ENCODE measurements around the gene JAK3. TPM values are rescaled to one million over a fixed set of nuclear protein-coding genes. Genes with fewer than 3 reads are reported as not detected.
A peak's percentile ranks its signal among the peaks of the same experiment; 100 is the strongest.

The JAK3 gene
- total RNA-seq, 1 donor from 2014 or later, result 0.26 TPM

DNA sequence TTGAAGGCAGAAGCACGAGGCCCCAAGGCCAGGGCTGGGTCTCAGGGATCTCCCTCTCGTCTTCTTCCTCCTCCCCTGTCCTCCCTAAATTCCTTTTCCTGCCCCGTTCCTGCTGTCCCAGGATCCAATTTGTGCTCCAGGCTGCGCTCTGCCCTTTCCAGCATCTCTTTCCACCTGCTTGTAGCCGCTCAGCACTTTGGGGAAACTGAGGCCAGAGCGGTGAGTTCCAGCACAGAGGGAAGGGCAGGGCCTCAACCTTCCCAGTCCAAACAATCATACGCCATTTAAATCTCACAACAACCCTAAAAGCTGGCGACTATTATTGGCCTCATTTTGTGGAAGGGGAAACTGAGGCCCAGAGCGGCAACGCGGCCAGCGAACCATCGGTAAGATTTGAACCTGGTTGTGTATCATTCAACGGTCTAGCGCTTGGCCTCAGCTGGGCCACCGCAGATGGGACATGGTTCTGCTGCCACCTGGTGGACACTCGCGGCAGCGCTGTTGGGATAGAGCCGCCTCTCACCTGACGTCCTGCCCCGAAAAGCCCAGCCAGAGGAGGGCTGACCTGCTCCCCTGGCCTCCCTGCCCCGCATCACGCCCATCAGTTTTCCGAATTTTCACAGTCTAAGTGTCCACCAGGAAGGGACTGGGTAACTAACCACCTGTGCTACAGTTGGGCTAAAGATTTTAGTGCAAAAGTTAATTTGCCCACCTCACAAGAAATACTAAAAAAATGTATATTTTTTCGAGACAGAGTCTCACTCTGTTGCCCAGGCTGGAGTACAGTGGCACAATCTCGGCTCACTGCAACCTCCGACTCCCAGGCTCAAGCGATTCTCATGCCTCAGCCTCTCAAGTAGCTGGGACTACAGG is 7.7 kb upstream of the JAK3 start:
- Histone ChIP-seq H3K4me3 (ENCODE audit: low read depth, low read length) (no peak overlapping the region), H3K36me3 (ENCODE audit: control insufficient read depth, insufficient read depth, low read length) (no peaks in the 10 kb centered on the region), H3K27me3 (ENCODE audit: control insufficient read depth, insufficient read depth, low read length) (no peaks in the 10 kb centered on the region)
- TF ChIP-seq, protein P1, sequence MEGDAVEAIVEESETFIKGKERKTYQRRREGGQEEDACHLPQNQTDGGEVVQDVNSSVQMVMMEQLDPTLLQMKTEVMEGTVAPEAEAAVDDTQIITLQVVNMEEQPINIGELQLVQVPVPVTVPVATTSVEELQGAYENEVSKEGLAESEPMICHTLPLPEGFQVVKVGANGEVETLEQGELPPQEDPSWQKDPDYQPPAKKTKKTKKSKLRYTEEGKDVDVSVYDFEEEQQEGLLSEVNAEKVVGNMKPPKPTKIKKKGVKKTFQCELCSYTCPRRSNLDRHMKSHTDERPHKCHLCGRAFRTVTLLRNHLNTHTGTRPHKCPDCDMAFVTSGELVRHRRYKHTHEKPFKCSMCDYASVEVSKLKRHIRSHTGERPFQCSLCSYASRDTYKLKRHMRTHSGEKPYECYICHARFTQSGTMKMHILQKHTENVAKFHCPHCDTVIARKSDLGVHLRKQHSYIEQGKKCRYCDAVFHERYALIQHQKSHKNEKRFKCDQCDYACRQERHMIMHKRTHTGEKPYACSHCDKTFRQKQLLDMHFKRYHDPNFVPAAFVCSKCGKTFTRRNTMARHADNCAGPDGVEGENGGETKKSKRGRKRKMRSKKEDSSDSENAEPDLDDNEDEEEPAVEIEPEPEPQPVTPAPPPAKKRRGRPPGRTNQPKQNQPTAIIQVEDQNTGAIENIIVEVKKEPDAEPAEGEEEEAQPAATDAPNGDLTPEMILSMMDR (IDR thresholded peaks at IDR 0.05; ENCODE audit: insufficient read depth, low read length, severe bottlenecking), result peak; percentile 100
- DNase-seq (ENCODE audit: low read depth) (peak; percentile 37), FAIRE-seq (no peak)

DNA sequence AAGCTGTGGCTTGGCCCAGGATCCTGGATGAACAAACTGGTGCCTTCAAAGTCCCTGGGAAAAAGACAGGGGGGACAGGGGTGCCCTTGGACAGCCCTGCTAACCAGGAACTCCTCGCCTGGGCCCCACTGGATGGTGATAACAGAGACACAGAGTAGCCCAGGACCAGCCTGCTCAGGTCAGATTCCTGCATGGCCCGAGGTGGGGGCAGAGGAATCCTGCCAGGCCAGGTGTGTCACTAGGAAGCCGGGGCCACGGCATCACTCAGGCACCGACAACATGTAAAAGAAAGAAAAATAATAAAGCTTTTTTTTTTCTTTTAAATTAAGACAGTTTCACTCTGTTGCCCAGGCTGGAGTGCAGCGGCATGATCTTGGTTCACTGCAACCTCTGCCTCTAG is 6.3 kb upstream of the JAK3 start:
- Histone ChIP-seq H3K4me3 (ENCODE audit: low read depth, low read length) (no peak overlapping the region), H3K36me3 (ENCODE audit: control insufficient read depth, insufficient read depth, low read length) (no peaks in the 10 kb centered on the region), H3K27me3 (ENCODE audit: control insufficient read depth, insufficient read depth, low read length) (no peaks in the 10 kb centered on the region)
- TF ChIP-seq, protein P1 (IDR thresholded peaks at IDR 0.05; ENCODE audit: insufficient read depth, low read length, severe bottlenecking), result no peak
- no peak for DNase-seq (ENCODE audit: low read depth)
- no peak for FAIRE-seq

DNA sequence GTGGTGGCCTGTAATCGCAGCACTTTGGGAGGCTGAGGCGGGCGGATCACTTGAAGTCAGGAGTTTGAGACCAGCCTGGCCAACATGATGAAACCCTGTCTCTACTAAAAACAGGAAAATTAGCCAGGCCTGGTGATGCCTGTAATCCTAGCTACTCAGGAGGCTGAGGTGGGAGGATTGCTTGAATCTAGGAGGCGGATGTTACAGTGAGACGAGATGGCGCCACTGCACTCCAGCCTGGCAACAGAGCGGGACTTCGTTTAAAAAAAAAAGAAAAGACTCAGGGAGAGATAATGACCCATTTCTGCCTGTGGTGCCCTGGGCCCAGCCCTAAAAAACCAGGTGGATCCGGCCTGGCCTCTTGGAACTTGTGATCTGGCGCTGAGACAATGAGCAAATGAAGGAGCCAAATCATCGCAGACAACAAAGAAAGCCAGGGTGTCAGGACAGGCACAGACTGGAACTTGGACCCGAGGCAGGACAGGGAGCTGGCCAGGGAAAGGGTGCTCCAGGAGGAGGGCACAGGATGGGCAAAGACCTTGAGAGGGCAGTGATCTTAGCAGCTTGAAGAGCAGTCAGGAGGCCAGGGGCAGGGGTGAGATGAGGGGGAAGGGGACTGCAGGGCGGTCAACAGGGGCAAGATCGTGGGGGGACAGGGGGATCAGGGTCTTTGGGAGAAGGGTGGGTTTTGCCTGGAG is 962 bp upstream of the JAK3 start:
- H3K4me3 ChIP-seq (ENCODE audit: low read depth, low read length), result no peak overlapping the region
- TF ChIP-seq, protein P1 (IDR thresholded peaks at IDR 0.05; ENCODE audit: insufficient read depth, low read length, severe bottlenecking), result no peak
- FAIRE-seq (no peak), DNase-seq (ENCODE audit: low read depth) (no peak)
- H3K27me3 ChIP-seq (ENCODE audit: control insufficient read depth, insufficient read depth, low read length), result no peaks in the 10 kb centered on the region
- H3K36me3 ChIP-seq (ENCODE audit: control insufficient read depth, insufficient read depth, low read length), result no peaks in the 10 kb centered on the region

DNA sequence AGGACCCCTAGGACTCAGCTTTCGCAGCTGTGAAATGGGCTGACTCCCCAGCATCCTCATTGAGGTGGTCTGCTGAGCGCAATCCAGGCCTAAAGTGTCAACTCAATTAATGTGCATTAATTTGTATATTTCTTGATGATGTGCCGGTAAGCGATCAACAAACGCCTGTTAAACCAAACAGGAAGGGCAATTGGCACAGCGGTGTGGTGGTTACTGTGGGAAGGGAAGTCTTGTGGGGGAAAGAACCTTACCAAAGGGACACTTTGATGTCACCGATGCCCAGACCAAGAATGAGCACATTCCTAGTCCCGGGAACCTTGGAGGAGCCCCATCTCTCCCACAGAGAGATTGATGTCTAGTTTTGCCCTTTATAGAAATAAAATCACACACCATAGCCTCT is 1.6 kb downstream of the JAK3 start:
- DNase-seq (ENCODE audit: low read depth) (no peak), FAIRE-seq (no peak)
- no peaks in the 10 kb centered on the region for H3K27me3 ChIP-seq (ENCODE audit: control insufficient read depth, insufficient read depth, low read length)
- no peak overlapping the region for H3K4me3 ChIP-seq (ENCODE audit: low read depth, low read length)
- TF ChIP-seq, protein P1 (IDR thresholded peaks at IDR 0.05; ENCODE audit: insufficient read depth, low read length, severe bottlenecking), result no peak
- H3K36me3 ChIP-seq (ENCODE audit: control insufficient read depth, insufficient read depth, low read length), result no peaks in the 10 kb centered on the region

DNA sequence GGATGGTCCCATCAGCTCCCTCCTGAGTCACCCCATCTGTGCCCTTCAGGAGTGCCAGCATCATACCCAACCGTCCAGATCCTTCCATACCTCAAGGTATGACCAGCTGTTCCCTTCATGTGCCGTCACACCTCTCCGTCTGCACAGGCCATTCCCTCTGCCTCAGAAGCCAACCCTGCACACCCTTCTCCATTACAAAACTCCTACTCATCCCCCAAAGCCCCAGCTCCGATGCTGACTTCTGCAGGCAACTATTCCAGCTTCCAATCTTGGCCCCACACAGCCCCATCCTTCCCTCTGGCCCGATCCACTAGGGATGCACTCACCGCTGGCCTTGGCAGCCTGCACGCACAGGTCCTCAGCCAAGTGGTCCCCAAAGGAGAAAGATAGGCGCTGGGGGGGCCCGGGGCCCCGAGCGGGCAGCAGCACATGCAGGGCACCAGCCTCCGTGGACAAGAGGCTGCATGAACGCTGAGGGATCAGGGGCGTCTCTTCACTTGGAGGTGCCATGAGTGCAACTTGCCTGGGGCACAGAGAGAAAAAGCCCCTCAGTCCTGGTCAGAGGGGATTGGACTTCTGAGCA is 3.8 kb downstream of the JAK3 start:
- TF ChIP-seq, protein P1 (IDR thresholded peaks at IDR 0.05; ENCODE audit: insufficient read depth, low read length, severe bottlenecking), result no peak

More for the DNA sequence above, 3.8 kb downstream of the JAK3 start:
- peak; percentile 84 for FAIRE-seq
- H3K36me3 ChIP-seq (ENCODE audit: control insufficient read depth, insufficient read depth, low read length), result no peaks in the 10 kb centered on the region
- DNase-seq (ENCODE audit: low read depth), result no peak
- H3K27me3 ChIP-seq (ENCODE audit: control insufficient read depth, insufficient read depth, low read length), result no peaks in the 10 kb centered on the region
- no peak overlapping the region for H3K4me3 ChIP-seq (ENCODE audit: low read depth, low read length)

Measured in bronchial epithelial cell (primary cell).